Tibial nerve (tissue), 4 donors: ENCODE data around the gene COL25A1.

Experiments
- EP300 ChIP-seq, 2 donors: sonication (generic); formaldehyde crosslinking; IDR thresholded peaks; one replicate each; pipeline ENCODE4 v1.6.1; 2017; ENCODE audit warnings: antibody characterized with exemption in 2 of 2, mild to moderate bottlenecking in 1 of 2
- POLR2A ChIP-seq, 2 donors: fragments of 450-650 bp; IDR thresholded peaks; one replicate each; pipeline ENCODE4 v1.6.1; 2017; ENCODE audit warnings: antibody characterized with exemption in 2 of 2, mild to moderate bottlenecking in 2 of 2, moderate library complexity in 2 of 2
- TF ChIP-seq, protein P1 (sequence below), 5 experiments: fragments of 200-600 bp in 3 of 5; fragments of 450-650 bp in 2 of 5; sonication (generic) in 3 of 5; IDR thresholded peaks; one replicate each; pipeline ENCODE4 v1.5.1; 2016 to 2019; ENCODE audit warnings: antibody characterized with exemption in 5 of 5, mild to moderate bottlenecking in 3 of 5, moderate library complexity in 2 of 5

DNA sequence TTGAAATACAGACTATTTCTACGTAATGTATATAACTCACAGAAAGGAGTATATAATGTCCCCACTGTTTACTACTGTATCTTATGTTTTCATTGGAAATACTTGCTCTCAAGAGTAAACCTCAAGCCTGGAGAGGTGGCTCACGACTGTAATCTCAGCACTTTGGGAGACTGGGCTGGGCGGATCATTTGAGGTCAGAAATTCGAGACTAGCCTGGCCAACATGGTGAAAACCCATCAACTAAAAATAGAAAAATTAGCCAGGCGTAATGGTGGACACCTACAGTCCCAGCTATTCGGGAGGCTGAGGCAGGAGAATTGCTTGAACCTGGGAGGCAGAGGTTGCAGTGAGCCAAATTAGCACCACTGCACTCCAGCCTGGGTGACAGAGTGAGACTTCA is 92.8 kb downstream of the COL25A1 start:
- TF ChIP-seq, protein P1, sequence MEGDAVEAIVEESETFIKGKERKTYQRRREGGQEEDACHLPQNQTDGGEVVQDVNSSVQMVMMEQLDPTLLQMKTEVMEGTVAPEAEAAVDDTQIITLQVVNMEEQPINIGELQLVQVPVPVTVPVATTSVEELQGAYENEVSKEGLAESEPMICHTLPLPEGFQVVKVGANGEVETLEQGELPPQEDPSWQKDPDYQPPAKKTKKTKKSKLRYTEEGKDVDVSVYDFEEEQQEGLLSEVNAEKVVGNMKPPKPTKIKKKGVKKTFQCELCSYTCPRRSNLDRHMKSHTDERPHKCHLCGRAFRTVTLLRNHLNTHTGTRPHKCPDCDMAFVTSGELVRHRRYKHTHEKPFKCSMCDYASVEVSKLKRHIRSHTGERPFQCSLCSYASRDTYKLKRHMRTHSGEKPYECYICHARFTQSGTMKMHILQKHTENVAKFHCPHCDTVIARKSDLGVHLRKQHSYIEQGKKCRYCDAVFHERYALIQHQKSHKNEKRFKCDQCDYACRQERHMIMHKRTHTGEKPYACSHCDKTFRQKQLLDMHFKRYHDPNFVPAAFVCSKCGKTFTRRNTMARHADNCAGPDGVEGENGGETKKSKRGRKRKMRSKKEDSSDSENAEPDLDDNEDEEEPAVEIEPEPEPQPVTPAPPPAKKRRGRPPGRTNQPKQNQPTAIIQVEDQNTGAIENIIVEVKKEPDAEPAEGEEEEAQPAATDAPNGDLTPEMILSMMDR (IDR thresholded peaks at IDR 0.05): no peak
- TF ChIP-seq EP300 (IDR thresholded peaks at IDR 0.05) (no peak), POLR2A (IDR thresholded peaks at IDR 0.05) (no peak)
